TTC549 (cell line): Measurements from ENCODE around the gene LRRC56.

Experiments
- FAIRE-seq: peaks from 2 replicates; lab custom pipeline; 2012; peaks lifted over from hg19 to GRCh38; lab: Jason Lieb, UNC

The LRRC56 gene

GRCh38 chr11:521177-521688 lies 16.1 kb upstream of the LRRC56 start:
- FAIRE-seq: no peak

GRCh38 chr11:526192-526591 lies 11.1 kb upstream of the LRRC56 start:
- no peak for FAIRE-seq

GRCh38 chr11:528166-528814 lies 9.0 kb upstream of the LRRC56 start:
- FAIRE-seq: no peak

DNA sequence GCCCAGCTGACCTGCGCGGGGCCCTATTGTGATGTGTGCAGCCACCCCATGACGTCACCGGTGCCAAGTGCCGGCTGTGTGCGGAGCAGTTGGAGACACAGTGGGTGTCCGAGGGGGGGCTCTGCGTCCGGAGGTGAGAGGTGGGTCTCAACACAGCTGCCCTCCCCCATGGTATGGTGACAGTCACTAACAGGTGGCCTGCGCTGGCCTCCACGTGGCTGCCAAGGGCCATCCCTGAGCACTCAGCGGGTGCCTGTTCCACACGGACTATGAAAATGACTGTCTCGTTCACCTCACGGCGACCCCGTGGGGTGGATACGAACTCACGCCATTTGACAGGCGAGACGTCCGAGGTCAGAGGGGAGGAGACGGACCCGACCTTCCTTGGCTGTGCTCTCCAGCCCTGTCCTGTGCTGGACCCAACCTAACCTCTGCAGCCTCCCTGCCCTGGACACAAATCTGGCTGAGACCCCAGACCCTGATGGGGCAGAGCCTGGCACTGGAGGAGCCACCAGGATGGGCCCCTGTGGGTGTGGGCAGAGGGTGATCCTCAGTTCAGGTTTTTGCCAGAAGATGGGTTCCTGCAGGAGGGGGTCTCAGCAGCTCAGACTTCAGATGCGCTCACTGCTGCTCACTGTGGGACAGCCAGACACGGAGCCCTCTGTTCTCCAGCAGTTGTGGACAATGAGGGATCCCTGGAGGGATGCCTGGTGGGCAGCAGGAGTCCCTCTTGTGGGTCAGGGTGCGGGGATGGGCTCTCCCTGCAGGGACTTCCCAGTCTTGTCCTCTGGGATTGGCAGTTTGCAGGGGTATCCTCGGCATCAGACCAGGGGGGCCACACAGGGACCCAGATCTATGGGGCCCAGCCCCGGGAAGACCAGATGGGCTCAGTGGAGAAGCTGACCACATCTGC lies 8.3 kb upstream of the LRRC56 start:
- no peak for FAIRE-seq

DNA sequence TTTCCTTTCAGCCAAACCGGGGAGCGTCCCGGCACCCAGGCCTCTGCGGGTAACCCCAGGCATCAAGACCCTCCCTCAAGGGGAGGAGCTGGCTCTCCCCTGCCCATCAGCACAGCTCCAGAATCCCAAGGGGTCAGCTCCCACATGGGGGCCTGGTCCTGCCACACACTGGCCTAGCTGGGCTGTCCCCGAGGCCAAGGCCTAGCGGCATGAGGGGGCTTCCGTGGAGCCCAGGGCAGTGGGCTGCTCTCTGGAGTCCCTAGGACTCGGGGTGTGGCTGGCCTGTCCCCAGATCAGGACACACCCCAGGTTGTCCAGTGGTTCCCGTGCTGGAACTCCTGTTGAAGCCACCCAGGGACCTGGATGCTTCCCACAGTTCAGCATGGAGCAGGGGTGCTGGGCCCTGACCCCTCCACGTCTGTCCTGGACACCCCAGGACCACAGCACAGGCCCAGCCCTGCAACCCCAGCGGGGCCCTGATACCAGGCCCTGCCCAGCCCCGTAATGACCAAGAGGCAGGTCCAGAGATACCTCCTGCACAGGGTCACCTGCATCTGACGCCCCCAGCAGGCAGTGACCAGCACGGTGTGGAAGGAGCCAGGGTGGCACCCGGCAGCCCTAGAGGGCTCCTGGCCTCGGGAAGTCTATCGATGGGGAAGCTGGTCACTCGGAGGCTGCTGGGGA lies 7.5 kb upstream of the LRRC56 start:
- FAIRE-seq: no peak

GRCh38 chr11:530960-531831 lies 6.1 kb upstream of the LRRC56 start:
- FAIRE-seq: no peak

GRCh38 chr11:531919-532526 lies 5.3 kb upstream of the LRRC56 start:
- no peak for FAIRE-seq

- FAIRE-seq: no peak
Measured at GRCh38 chr11:532527-532985, 4.8 kb upstream of the LRRC56 start.

- no peak for FAIRE-seq
Measured at GRCh38 chr11:532986-533585, 4.2 kb upstream of the LRRC56 start.

DNA sequence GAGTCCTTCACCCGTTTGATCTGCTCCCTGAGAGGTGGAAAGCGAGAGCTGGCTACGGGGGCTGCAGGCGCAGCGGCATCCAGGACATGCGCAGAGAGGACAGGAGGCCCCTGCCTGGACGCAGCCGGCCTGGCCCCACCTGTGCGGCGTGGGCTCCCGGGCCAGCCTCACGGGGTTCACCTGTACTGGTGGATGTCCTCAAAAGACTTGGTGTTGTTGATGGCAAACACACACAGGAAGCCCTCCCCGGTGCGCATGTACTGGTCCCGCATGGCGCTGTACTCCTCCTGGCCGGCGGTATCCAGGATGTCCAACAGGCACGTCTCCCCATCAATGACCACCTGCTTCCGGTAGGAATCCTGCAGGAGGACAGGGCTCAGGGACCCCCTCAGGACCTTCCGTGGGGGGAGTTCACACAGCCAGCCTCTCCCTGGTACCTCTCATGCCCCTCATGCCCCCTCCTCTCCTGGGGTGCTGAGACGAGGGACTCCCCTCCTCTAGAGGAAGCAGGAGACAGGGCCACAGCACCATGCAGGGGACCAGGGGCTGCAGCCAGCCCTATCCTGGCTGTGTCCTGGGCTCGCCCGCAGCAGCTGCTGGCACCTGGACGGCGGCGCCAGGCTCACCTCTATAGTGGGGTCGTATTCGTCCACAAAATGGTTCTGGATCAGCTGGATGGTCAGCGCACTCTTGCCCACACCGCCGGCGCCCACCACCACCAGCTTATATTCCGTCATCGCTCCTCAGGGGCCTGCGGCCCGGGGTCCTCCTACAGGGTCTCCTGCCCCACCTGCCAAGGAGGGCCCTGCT lies 3.5 kb upstream of the LRRC56 start:
- FAIRE-seq: no peak

- no peak for FAIRE-seq
Measured at GRCh38 chr11:534396-535209, 2.7 kb upstream of the LRRC56 start.

DNA sequence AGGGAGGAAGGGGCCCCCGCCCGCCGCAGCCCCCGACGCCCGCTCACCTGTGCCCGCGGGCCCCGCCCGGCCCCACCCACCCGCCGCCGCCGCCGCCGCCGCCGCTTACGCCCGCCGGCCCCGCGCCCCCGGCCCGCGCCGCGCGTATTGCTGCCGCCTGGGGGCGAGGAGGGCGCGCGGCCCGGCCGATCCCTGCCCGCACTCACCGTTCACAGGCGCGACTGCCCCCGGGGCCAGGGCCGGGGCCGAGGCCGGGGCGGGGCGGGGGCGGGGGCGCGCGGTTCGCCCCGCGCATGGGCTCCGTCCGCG lies 2.2 kb upstream of the LRRC56 start:
- FAIRE-seq: no peak

DNA sequence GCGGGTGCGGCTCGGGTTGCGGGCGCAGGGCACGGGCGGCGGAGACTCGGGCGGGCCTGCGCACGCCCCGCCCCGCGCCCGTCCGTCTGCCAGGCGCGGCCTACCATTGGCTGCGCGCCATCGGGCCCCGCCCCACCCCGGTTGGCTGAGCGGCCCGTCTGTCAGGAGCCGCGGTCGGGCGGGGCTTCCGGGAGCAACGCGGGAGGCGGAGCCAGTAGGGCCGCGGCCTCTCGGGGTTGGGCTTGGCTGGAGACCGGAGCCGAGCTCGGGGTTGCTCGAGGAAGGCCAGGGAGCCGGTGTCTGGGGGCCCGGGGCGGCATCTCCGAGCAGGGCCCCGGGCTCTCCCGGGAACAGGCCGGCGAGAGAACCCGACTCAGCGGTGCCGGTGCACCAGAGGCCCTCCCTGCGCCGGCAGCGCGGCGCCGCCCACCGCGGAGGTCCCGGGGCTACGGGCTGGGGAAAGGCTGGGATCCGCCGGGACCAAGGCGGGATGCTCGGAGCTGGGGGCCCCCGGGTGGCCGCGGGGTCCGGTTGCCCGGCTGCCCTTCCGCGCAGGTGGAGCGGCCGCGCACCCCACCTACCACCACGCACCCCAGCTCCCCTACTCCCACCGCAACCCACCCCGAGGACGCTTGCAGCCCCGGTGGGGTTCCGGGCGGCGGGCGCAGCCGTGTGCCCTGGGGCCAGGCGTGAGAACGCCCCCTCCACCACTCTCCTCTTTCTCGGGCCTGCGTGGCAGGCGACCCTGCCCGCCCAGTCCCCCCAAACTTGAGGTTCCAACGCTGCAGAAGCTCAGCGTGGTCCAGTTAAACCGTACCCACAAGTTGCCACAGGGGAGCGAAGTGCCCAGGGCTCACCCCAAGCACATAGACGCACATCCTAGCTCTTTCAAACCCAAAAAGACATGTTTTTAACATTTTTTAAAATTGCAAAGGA lies 1.5 kb upstream of the LRRC56 start, which contains the start of gene HRAS:
TSS of gene HRAS (minus strand) at position 58 of the 936 bp plus-strand sequence.
- no peak for FAIRE-seq

DNA sequence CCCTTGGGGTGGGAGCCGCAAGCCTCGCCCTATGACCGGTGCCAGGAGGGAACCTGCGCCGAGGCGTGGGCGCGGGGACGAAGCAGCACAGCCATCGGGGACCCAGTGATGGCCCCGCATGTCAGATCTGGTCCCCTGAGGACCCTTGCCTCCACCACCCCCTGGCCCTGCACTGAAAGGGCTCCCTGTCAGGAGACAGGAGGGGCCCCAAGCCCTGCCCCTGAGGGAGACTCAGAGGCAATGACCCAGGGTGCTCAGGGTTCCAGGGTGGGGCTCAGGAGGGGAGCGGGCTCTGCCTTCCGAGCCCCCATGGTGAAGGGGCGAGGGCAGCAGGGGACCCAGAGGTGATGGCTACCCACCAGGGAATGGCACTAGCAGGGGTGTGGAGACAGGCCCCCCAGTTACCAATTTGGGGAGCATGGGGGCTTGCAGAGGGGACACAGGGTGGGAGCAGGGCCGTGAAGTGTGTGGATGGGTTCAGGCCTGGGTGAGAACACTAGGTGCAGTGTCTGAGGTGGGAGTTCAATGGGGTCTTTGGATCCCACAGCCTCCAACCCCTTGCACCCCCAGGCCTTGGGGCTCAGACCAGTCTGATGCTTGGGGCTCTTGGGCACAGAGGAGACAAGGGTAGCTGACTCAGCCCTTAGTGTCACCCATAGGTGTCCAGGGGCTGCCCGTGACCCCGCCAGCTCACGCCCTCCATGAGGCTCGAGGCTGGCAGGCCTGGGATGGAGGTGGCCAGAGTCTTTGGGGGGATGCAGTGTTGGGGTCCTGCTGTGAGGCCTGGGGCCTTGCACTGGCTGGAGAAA lies 499 bp downstream of the LRRC56 start:
- no peak for FAIRE-seq

DNA sequence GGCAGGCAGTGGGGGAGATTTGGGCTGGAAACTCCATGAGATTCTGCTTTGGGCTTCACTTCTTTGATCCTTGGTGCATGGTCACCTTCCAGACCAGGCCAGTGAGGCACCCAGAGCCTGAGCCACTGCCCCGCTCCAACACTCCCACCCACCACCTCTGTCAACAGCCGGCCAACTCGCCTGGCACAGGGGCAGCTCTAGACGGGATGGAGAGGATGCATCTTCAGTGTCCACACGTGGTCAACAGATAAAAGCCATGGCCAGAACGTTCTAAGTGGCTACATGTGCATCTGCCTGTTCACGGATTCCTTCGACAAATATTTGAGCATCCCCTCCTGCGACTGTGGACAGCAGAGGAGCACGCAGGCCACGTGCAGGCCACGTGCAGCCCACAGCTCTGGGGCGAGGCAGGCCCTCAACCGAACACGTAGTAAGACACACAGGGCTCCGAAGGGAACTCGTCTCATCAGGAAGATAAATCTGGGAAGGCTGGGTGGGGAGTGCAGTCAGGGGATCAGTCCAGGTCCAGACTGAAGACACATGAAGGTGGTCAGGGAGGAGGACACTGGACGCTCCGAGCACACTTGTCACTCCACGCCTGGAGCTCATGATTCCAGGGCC lies 1.2 kb downstream of the LRRC56 start:
- FAIRE-seq: no peak

DNA sequence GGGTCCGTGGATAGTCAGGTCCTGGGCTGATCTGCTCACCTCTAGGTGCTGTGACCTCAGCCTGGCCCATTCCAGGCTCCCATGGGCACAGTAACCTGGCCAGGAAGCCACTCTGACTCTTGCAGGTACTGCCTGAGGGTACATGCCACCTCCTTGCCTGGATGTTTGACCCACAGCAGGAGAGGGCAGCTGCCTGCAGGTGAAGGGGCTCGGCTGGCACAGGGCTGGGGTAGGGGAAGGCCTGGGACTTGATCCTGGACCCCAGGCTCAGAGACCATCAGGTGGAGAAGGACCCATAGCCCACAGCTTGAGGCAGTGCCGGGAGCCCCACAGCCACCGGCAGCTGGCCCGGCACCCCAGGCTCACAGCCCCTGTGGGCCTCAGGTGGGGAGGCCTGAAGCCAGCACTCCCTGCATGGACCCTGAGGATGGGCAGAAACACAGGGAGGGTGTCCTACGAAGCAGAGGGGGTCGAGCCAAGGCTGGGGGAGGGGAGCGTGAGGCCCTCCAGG lies 2.7 kb downstream of the LRRC56 start:
- no peak for FAIRE-seq
